ENCODE results near the gene VSIG1.

DNA sequence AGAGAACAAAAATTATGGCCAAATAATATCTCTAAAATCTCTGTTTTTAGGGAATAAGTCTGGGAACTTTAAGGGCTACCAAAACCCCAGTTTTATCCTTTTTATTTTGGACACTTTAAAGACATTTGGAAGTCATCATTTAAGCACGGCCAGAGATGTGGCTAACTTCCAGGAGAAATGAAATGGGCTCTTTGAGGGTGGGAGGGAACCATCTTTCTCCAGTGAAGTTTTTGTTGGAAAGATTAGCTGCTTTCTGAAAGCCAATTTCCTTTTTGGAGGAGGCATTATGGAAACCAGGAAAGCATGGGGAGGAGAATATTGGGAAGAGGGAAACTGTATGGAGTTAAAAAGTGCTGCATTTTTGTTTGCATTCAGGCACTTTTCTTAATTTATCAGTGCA, 4.8 kb downstream of the VSIG1 start:
- TF ChIP-seq JUND (IDR thresholded peaks at IDR 0.05; ENCODE audit: low read depth, low read length) (no peak), RFX5 (IDR thresholded peaks at IDR 0.05; ENCODE audit: low read depth, low read length) (no peak)
- TF ChIP-seq, protein P1, sequence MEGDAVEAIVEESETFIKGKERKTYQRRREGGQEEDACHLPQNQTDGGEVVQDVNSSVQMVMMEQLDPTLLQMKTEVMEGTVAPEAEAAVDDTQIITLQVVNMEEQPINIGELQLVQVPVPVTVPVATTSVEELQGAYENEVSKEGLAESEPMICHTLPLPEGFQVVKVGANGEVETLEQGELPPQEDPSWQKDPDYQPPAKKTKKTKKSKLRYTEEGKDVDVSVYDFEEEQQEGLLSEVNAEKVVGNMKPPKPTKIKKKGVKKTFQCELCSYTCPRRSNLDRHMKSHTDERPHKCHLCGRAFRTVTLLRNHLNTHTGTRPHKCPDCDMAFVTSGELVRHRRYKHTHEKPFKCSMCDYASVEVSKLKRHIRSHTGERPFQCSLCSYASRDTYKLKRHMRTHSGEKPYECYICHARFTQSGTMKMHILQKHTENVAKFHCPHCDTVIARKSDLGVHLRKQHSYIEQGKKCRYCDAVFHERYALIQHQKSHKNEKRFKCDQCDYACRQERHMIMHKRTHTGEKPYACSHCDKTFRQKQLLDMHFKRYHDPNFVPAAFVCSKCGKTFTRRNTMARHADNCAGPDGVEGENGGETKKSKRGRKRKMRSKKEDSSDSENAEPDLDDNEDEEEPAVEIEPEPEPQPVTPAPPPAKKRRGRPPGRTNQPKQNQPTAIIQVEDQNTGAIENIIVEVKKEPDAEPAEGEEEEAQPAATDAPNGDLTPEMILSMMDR (IDR thresholded peaks at IDR 0.05 in 2 of 3, conservative IDR thresholded peaks at IDR 0.05 in 1 of 3; ENCODE audit: control insufficient read depth in 2 of 3, extremely low read depth in 1 of 3, insufficient read depth in 1 of 3, low read depth in 3 of 3, low read length in 3 of 3): no peak

Measured in GM12878 (cell line).